Epithelial cell of proximal tubule (primary cell): Measurements from ENCODE around the gene SORCS1. TPM values are rescaled to one million over a fixed set of nuclear protein-coding genes. Genes with fewer than 3 reads are reported as not detected.

Source experiments
- DNase-seq: peaks from one replicate; pipeline ENCODE4 v3.0.0-alpha.2; 2011; ENCODE audit warnings: low read depth
- H3K4me3 ChIP-seq: 2 replicates; pipeline ENCODE4 v1.5.1; 2011; ENCODE audit warnings: low read depth, mild to moderate bottlenecking, low read length
- total RNA-seq: library from RNA; depleted of rRNA; stranded (reverse); fragments of >200 nt; gene quantifications from 2 replicates; pipeline ENCODE4 v1.2.3, GENCODE V29; 2015
- TF ChIP-seq, protein P1 (sequence below): conservative IDR thresholded peaks from 2 replicates; pipeline ENCODE4 v1.5.1; 2012; ENCODE audit warnings: low read depth, mild to moderate bottlenecking, low read length

Gene SORCS1
- total RNA-seq, 1 donor from 2014 or later = 0.06 TPM

DNA sequence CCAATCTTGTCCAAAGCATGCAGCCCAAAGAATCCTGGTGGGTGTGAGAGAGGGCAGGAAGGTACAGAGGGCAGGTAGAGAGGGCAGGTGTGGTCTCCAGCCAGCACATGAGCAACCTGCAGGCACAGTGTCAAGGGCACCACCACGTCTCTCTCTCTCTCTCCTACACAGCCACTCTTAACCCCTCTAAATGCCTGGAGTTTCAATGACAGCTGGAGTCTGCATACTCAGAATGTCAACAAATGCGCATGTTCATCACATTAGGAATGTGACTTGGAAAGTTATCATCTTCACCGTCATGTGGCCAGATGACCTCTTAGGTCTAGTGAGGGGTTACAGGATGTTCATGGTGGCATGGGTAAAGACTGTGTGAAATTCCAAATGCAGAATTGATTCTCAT lies 456.8 kb downstream of the SORCS1 start:
- no peak for DNase-seq
- no peak overlapping the region for H3K4me3 ChIP-seq
- TF ChIP-seq, protein P1, sequence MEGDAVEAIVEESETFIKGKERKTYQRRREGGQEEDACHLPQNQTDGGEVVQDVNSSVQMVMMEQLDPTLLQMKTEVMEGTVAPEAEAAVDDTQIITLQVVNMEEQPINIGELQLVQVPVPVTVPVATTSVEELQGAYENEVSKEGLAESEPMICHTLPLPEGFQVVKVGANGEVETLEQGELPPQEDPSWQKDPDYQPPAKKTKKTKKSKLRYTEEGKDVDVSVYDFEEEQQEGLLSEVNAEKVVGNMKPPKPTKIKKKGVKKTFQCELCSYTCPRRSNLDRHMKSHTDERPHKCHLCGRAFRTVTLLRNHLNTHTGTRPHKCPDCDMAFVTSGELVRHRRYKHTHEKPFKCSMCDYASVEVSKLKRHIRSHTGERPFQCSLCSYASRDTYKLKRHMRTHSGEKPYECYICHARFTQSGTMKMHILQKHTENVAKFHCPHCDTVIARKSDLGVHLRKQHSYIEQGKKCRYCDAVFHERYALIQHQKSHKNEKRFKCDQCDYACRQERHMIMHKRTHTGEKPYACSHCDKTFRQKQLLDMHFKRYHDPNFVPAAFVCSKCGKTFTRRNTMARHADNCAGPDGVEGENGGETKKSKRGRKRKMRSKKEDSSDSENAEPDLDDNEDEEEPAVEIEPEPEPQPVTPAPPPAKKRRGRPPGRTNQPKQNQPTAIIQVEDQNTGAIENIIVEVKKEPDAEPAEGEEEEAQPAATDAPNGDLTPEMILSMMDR = no peak

DNA sequence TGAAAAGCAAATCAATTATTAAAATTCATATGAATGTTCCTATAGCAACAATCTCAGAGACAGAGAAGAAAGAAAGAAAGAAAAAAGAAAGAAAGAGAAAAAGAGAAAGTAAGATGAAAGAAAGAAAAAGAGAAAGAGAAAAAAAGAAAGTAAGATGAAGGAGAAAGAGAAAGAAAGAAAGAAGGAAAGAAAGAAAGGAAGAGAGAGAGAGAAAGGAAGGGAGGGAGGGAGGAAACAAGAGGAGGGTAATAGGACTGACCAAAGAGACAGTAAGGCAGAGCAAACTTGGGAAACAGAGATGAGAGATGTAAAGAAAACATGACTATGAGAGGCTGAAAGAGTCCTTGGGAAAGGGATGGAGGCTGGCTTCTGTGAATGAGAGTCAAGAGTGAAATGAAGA lies 458.4 kb downstream of the SORCS1 start:
- H3K4me3 ChIP-seq = no peak overlapping the region
- TF ChIP-seq, protein P1 = no peak
- no peak for DNase-seq

DNA sequence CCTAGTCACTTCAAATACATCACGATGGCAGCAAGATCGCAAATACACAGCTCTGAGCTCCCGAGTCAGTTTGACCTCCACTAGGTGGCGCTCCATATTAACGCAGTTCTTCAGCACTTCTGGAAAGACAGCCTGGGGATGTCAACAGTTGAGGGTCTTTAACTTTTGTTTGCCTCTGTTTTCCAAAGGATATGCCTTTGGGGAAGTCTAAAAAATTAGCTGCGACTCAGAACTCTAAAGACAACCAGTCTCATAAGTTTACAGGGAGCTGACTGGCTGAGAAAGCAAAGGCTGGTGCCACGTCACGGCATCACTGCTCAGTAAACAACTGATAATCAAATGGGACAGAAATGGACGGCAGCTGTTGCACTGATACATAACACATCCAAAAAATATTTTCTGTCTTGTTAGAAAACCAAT lies 458.8 kb downstream of the SORCS1 start:
- peak; percentile 18 for DNase-seq
- TF ChIP-seq, protein P1 = peak; percentile 94
- no peak overlapping the region for H3K4me3 ChIP-seq

DNA sequence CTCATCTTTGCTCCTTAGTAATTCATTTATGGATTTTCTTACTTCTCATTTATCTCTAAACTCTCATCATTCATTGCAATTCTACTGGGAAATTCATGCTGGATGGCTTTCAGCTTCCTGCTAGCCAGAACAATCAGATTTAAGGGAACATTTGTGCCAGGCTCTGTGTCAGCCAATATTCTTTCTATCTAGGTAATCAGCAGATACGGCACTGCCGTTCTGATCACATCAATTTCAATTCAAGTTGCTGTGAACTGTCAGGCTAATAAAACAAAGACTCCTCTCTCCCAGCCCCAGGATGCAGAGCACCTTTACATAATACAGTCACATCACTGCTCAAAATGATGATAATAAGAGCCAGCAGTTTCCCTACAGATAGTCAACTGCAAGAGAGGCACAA lies 468.3 kb downstream of the SORCS1 start:
- TF ChIP-seq, protein P1 = no peak
- no peak overlapping the region for H3K4me3 ChIP-seq
- no peak for DNase-seq

DNA sequence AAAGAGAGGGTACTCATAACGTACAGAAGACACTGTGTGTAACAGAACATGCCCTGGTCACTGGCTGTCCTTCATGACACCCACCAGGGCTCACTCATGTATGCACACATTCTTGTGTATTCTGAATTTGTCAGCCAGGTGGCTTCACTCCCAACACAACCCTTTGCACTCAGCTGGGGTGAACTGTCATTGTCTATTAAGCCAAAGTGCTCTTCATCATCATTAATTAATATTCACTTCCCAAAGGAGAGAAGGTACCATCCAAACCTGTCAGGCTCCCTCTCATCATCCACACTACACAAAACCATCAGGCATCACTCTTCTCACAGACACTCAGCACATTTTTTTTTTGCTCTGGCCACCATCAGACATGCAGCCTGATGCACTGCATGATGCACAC lies 469.8 kb downstream of the SORCS1 start:
- no peak overlapping the region for H3K4me3 ChIP-seq
- TF ChIP-seq, protein P1 = no peak
- no peak for DNase-seq

DNA sequence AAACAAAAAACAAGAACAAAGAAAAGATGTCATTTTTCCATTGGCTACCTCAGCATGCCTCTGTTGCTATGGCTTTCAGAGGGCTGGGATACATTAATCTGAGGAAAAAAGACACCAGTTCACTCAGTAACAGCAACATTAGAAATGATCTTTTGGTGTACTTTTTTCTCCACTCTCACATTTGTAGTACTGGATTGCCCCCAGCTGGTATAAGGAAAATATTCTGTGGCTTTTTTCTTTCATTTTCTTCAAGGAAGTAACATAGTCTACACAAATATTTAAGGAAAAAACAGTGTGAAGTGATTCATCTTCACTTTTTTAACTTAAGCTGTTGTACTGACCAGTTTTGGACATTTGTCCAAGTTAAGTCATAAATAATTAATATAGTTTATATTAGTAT lies 482.3 kb downstream of the SORCS1 start:
- TF ChIP-seq, protein P1 = no peak
- DNase-seq = no peak

DNA sequence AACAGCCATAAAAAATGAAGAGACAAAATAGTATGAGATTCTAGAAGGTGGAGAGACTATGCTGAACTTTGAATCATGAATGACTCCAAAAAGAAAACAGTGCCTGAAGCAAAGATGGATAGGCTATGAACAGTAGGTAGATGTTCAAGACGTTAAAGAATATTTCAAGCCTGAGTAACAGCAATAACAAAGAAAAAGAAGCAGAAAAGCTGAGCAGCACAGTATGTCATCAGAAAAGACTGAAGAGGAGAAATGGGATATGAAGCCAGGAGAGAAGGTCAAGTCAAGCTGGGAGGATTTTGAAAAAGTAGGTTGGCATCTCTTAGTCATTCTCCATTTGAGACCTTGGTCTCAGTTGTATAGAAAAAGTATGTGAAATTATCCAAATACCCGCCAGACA lies 484.4 kb downstream of the SORCS1 start:
- DNase-seq = no peak
- TF ChIP-seq, protein P1 = no peak
- no peak overlapping the region for H3K4me3 ChIP-seq

More for the DNA sequence above, 482.3 kb downstream of the SORCS1 start:
- no peak overlapping the region for H3K4me3 ChIP-seq
